ENCODE data around the gene KLF4. TPM values are rescaled to one million over a fixed set of nuclear protein-coding genes. Genes with fewer than 3 reads are reported as not detected.

The KLF4 gene
- polyA plus RNA-seq, 1 of the 3 experiments (the other 2 are of a cell fraction): 7.2 TPM

- TF ChIP-seq, protein P1, sequence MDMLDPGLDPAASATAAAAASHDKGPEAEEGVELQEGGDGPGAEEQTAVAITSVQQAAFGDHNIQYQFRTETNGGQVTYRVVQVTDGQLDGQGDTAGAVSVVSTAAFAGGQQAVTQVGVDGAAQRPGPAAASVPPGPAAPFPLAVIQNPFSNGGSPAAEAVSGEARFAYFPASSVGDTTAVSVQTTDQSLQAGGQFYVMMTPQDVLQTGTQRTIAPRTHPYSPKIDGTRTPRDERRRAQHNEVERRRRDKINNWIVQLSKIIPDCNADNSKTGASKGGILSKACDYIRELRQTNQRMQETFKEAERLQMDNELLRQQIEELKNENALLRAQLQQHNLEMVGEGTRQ (IDR thresholded peaks at IDR 0.05; ENCODE audit: borderline replicate concordance, low read depth, low read length): no peak
- TF ChIP-seq EZH2phosphoT487 (IDR thresholded peaks at IDR 0.05; ENCODE audit: borderline replicate concordance, low read depth) (no peak), RFX5 (IDR thresholded peaks at IDR 0.05; ENCODE audit: low read length) (no peak), FOXM1 (IDR thresholded peaks at IDR 0.05; ENCODE audit: low read depth) (no peak), FOSL2 (IDR thresholded peaks at IDR 0.05; ENCODE audit: borderline replicate concordance, low read depth) (no peak)
- TF ChIP-seq, protein P2, sequence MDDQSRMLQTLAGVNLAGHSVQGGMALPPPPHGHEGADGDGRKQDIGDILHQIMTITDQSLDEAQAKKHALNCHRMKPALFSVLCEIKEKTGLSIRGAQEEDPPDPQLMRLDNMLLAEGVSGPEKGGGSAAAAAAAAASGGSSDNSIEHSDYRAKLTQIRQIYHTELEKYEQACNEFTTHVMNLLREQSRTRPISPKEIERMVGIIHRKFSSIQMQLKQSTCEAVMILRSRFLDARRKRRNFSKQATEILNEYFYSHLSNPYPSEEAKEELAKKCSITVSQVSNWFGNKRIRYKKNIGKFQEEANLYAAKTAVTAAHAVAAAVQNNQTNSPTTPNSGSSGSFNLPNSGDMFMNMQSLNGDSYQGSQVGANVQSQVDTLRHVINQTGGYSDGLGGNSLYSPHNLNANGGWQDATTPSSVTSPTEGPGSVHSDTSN (IDR thresholded peaks at IDR 0.05): no peak
These were observed 18.0 kb downstream of the KLF4 start (continued) for GRCh38 chr9:107471552-107471951.

DNA sequence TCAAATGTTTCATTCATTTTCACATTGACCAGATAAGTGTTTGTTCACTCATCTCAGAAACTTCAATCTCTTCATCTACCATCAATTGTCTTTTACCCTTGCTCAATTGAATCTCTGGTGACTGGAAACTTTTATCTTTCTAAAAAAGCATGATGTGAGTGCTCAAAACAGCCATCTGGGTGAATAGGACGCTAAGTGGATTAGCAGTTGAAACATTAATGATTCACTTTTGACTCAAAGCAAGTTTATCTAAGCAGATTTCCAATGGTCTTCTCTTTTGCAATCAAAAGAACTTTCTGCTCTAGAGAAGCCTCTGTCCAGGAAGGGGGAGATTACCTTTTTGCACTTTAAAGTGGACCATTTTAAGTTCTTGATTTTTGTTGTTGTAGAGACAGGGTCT, 22.2 kb downstream of the KLF4 start:
- Histone ChIP-seq H3K9me3 (no peaks in the 10 kb centered on the region), H3K79me2 (ENCODE audit: insufficient read depth) (no peaks in the 10 kb centered on the region), H3K4me2 (no peak overlapping the region), H3K27me3 (ENCODE audit: insufficient read depth) (peaks cover 52% of the 10 kb centered on the region), H3K9me2 (no peaks in the 10 kb centered on the region), H2AFZ (ENCODE audit: low read depth) (no peak overlapping the region), H3K4me1 (ENCODE audit: control insufficient read depth in 1 of 2, insufficient read depth in 2 of 2, low read depth in 1 of 2, low read length in 1 of 2) (no peaks in the 10 kb centered on the region; a peak in 1 of 4 replicates), H3F3A (replicated peaks; ENCODE audit: insufficient read depth) (no peaks in the 10 kb centered on the region), H3K9ac (no peak overlapping the region), H3K36me3 (replicated peaks in 1 of 2; ENCODE audit: control insufficient read depth in 1 of 2, insufficient read depth in 2 of 2, low read length in 1 of 2) (no peaks in the 10 kb centered on the region), H3K27ac (ENCODE audit: low read depth in 2 of 2, low read length in 1 of 2) (no peak overlapping the region), H4K20me1 (ENCODE audit: insufficient read depth) (no peaks in the 10 kb centered on the region), H3K4me3 (ENCODE audit: low read depth in 2 of 2, low read length in 1 of 2) (no peak overlapping the region)
- TF ChIP-seq RXRA (IDR thresholded peaks at IDR 0.05; ENCODE audit: borderline replicate concordance, low read depth) (no peak), POLR2AphosphoS5 (IDR thresholded peaks at IDR 0.05; ENCODE audit: low read depth, low read length) (no peak), IRF3 (IDR thresholded peaks at IDR 0.05; ENCODE audit: low read depth, low read length) (no peak), NRF1 (IDR thresholded peaks at IDR 0.05; ENCODE audit: low read depth, low read length) (no peak), EZH2phosphoT487 (IDR thresholded peaks at IDR 0.05; ENCODE audit: borderline replicate concordance, low read depth) (no peak), TAF1 (IDR thresholded peaks at IDR 0.05; ENCODE audit: borderline replicate concordance, low read depth, low read length) (no peak), EP300 (IDR thresholded peaks at IDR 0.05; ENCODE audit: borderline replicate concordance in 1 of 2, low read depth in 1 of 2, low read length in 1 of 2) (no peak), SMC3 (IDR thresholded peaks at IDR 0.05; ENCODE audit: low read depth, low read length) (no peak), CTCF (IDR thresholded peaks at IDR 0.05) (no peak), USF1 (IDR thresholded peaks at IDR 0.05; ENCODE audit: borderline replicate concordance, low read depth) (no peak), RFX5 (IDR thresholded peaks at IDR 0.05; ENCODE audit: low read length) (no peak), SIN3A (IDR thresholded peaks at IDR 0.05; ENCODE audit: borderline replicate concordance, low read depth, low read length) (no peak), TCF12 (IDR thresholded peaks at IDR 0.05) (no peak)
- TF ChIP-seq, protein P2 (IDR thresholded peaks at IDR 0.05): no peak
- TF ChIP-seq, protein P3, sequence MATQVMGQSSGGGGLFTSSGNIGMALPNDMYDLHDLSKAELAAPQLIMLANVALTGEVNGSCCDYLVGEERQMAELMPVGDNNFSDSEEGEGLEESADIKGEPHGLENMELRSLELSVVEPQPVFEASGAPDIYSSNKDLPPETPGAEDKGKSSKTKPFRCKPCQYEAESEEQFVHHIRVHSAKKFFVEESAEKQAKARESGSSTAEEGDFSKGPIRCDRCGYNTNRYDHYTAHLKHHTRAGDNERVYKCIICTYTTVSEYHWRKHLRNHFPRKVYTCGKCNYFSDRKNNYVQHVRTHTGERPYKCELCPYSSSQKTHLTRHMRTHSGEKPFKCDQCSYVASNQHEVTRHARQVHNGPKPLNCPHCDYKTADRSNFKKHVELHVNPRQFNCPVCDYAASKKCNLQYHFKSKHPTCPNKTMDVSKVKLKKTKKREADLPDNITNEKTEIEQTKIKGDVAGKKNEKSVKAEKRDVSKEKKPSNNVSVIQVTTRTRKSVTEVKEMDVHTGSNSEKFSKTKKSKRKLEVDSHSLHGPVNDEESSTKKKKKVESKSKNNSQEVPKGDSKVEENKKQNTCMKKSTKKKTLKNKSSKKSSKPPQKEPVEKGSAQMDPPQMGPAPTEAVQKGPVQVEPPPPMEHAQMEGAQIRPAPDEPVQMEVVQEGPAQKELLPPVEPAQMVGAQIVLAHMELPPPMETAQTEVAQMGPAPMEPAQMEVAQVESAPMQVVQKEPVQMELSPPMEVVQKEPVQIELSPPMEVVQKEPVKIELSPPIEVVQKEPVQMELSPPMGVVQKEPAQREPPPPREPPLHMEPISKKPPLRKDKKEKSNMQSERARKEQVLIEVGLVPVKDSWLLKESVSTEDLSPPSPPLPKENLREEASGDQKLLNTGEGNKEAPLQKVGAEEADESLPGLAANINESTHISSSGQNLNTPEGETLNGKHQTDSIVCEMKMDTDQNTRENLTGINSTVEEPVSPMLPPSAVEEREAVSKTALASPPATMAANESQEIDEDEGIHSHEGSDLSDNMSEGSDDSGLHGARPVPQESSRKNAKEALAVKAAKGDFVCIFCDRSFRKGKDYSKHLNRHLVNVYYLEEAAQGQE (IDR thresholded peaks at IDR 0.05; ENCODE audit: low read depth, low read length): no peak
- POLR2A ChIA-PET: no interaction called here
- CTCF ChIA-PET: interaction anchor here (0.7 to 2.0 kb wide), 2 partner anchors 9 to 17 kb away, joined by 3 to 4 read pairs; no protein-coding TSS in a partner anchor
- no peak for DNase-seq
- WGBS (ENCODE audit: low lambda C conversion rate): 7% methylated on average over 1 of the region's 1 CpG
